HEK293 (cell line): Measurements from ENCODE around the gene TKTL1.

Experiments used
- BCL6B ChIP-seq: fragments of 450-650 bp; formaldehyde crosslinking; IDR thresholded peaks from 2 replicates; pipeline ENCODE4 v1.5.1; 2017; ENCODE audit warnings: missing biosample characterization, missing genetic modification characterization
- KLF16 ChIP-seq: fragments of 450-650 bp; formaldehyde crosslinking; IDR thresholded peaks from 2 replicates; pipeline ENCODE4 v1.5.1; 2017; ENCODE audit warnings: missing biosample characterization, missing genetic modification characterization
- KLF9 ChIP-seq: fragments of 450-650 bp; formaldehyde crosslinking; IDR thresholded peaks from 2 replicates; pipeline ENCODE4 v1.5.1; 2016; ENCODE audit warnings: missing biosample characterization, missing genetic modification characterization, low read depth
- MYNN ChIP-seq: fragments of 450-650 bp; formaldehyde crosslinking; IDR thresholded peaks from 2 replicates; pipeline ENCODE4 v1.5.1; 2016; ENCODE audit warnings: missing biosample characterization, missing genetic modification characterization, borderline replicate concordance
- PRDM6 ChIP-seq: fragments of 450-650 bp; formaldehyde crosslinking; IDR thresholded peaks from 2 replicates; pipeline ENCODE4 v1.5.1; 2017; ENCODE audit warnings: missing biosample characterization, missing genetic modification characterization
- REPIN1 ChIP-seq: fragments of 450-650 bp; formaldehyde crosslinking; IDR thresholded peaks from 2 replicates; pipeline ENCODE4 v1.5.1; 2017; ENCODE audit warnings: missing biosample characterization, missing genetic modification characterization, low read depth
- REST ChIP-seq: fragments of 450-650 bp; formaldehyde crosslinking; IDR thresholded peaks from 2 replicates; pipeline ENCODE4 v1.5.1; 2016; ENCODE audit warnings: missing biosample characterization, missing genetic modification characterization
- TRIM28 ChIP-seq: IDR thresholded peaks from 2 replicates; pipeline ENCODE4 v1.6.1; 2011; ENCODE audit warnings: low read length, control low read depth, borderline replicate concordance
- ZBTB6 ChIP-seq: fragments of 450-650 bp; formaldehyde crosslinking; IDR thresholded peaks from 2 replicates; pipeline ENCODE4 v1.5.1; 2017; ENCODE audit warnings: missing biosample characterization, missing genetic modification characterization
- ZNF10 ChIP-seq: fragments of 450-650 bp; formaldehyde crosslinking; IDR thresholded peaks from 2 replicates; pipeline ENCODE4 v1.5.1; 2017; ENCODE audit warnings: missing biosample characterization, missing genetic modification characterization
- ZNF140 ChIP-seq: fragments of 450-650 bp; formaldehyde crosslinking; IDR thresholded peaks from 2 replicates; pipeline ENCODE4 v1.5.1; 2016; ENCODE audit warnings: missing biosample characterization, missing genetic modification characterization
- ZNF16 ChIP-seq: fragments of 450-650 bp; formaldehyde crosslinking; IDR thresholded peaks from 2 replicates; pipeline ENCODE4 v1.5.1; 2016; ENCODE audit warnings: low read depth, missing biosample characterization, missing genetic modification characterization
- ZNF26 ChIP-seq: fragments of 450-650 bp; formaldehyde crosslinking; IDR thresholded peaks from 2 replicates; pipeline ENCODE4 v1.5.1; 2016; ENCODE audit warnings: missing biosample characterization, missing genetic modification characterization
- ZNF266 ChIP-seq: fragments of 450-650 bp; formaldehyde crosslinking; IDR thresholded peaks from 2 replicates; pipeline ENCODE4 v1.5.1; 2016; ENCODE audit warnings: missing biosample characterization, missing genetic modification characterization, low read depth
- ZNF280C ChIP-seq: fragments of 450-650 bp; formaldehyde crosslinking; IDR thresholded peaks from 2 replicates; pipeline ENCODE4 v1.5.1; 2016; ENCODE audit warnings: missing biosample characterization, missing genetic modification characterization
- ZNF341 ChIP-seq: fragments of 450-650 bp; formaldehyde crosslinking; IDR thresholded peaks from 2 replicates; pipeline ENCODE4; 2016; ENCODE audit warnings: low read depth, missing biosample characterization, missing genetic modification characterization
- ZNF398 ChIP-seq: fragments of 450-650 bp; formaldehyde crosslinking; IDR thresholded peaks from 2 replicates; pipeline ENCODE4 v1.5.1; 2017; ENCODE audit warnings: missing biosample characterization, missing genetic modification characterization
- ZNF548 ChIP-seq: fragments of 450-650 bp; formaldehyde crosslinking; IDR thresholded peaks from 2 replicates; pipeline ENCODE4 v1.5.1; 2016; ENCODE audit warnings: missing biosample characterization, missing genetic modification characterization
- ZNF585B ChIP-seq: fragments of 450-650 bp; formaldehyde crosslinking; IDR thresholded peaks from 2 replicates; pipeline ENCODE4 v1.5.1; 2016; ENCODE audit warnings: missing biosample characterization, missing genetic modification characterization
- ZNF658 ChIP-seq: fragments of 450-650 bp; formaldehyde crosslinking; IDR thresholded peaks from 2 replicates; pipeline ENCODE4; 2016; ENCODE audit warnings: missing biosample characterization, missing genetic modification characterization
- ZNF707 ChIP-seq: fragments of 450-650 bp; formaldehyde crosslinking; IDR thresholded peaks from 2 replicates; pipeline ENCODE4 v1.5.1; 2016; ENCODE audit warnings: missing biosample characterization, missing genetic modification characterization
- ZNF768 ChIP-seq: fragments of 450-650 bp; formaldehyde crosslinking; IDR thresholded peaks from 2 replicates; pipeline ENCODE4 v1.5.1; 2018; ENCODE audit warnings: missing biosample characterization, mild to moderate bottlenecking, missing genetic modification characterization
- ZNF785 ChIP-seq: fragments of 450-650 bp; formaldehyde crosslinking; IDR thresholded peaks from 2 replicates; pipeline ENCODE4 v1.5.1; 2016; ENCODE audit warnings: missing biosample characterization, missing genetic modification characterization
- ZSCAN4 ChIP-seq: fragments of 450-650 bp; formaldehyde crosslinking; IDR thresholded peaks from 2 replicates; pipeline ENCODE4 v1.5.1; 2017; ENCODE audit warnings: missing biosample characterization, missing genetic modification characterization

TKTL1 gene

GRCh38 chrX:154369449-154370299, 74.1 kb downstream of the TKTL1 start (continued):
- TF ChIP-seq ZNF140 (tag by site-specific recombination), result no peak
- TF ChIP-seq ZNF548 (tag by site-specific recombination), result no peak
- TF ChIP-seq REST, result no peak
- no peak for TF ChIP-seq ZNF707 (tag by site-specific recombination)
- TF ChIP-seq ZNF280C, result no peak
- TF ChIP-seq KLF16 (tag by site-specific recombination), result no peak; the same call in 1 of the 2 replicates
- TF ChIP-seq ZNF26 (tag by site-specific recombination), result no peak
- TF ChIP-seq ZNF10 (tag by site-specific recombination), result no peak
- TF ChIP-seq PRDM6 (tag by site-specific recombination), result no peak
- no peak for TF ChIP-seq ZNF585B (tag by site-specific recombination)
- no peak for TF ChIP-seq TRIM28
- no peak for TF ChIP-seq REPIN1 (tag by site-specific recombination)
- TF ChIP-seq ZNF266 (tag by site-specific recombination), result no peak
- no peak for TF ChIP-seq ZNF768
- TF ChIP-seq ZNF398 (tag by site-specific recombination), result peak; percentile 98
- no peak for TF ChIP-seq ZNF16
- TF ChIP-seq ZSCAN4 (tag by site-specific recombination), result no peak
- peak; percentile 50 for TF ChIP-seq KLF9
- no peak for TF ChIP-seq ZBTB6 (tag by site-specific recombination)
- no peak for TF ChIP-seq BCL6B (tag by site-specific recombination)
- peak; percentile 36; the same call in 1 of the 2 replicates for TF ChIP-seq ZNF341
- TF ChIP-seq ZNF658 (tag by site-specific recombination), result no peak
- TF ChIP-seq MYNN, result no peak
- no peak for TF ChIP-seq ZNF785 (tag by site-specific recombination)
